Neural progenitor cell (in vitro differentiated cells): ENCODE data around the gene BPIFA2. TPM values are rescaled to one million over a fixed set of nuclear protein-coding genes. Genes with fewer than 3 reads are reported as not detected.

Experiments
- DNase-seq: peaks from one replicate; pipeline ENCODE4 v3.0.0-alpha.2; 2016; ENCODE audit warnings: low spot score
- H2AFZ ChIP-seq: fragments of 200-600 bp; sonication (generic); replicated peaks from 2 replicates; pipeline ENCODE4 v1.6.1; 2016; ENCODE audit warnings: antibody characterized with exemption
- H3F3A ChIP-seq: fragments of 200-600 bp; sonication (generic); 2 replicates; pipeline ENCODE4 v1.6.1; 2016; ENCODE audit warnings: antibody characterized with exemption, low read depth
- H3K27ac ChIP-seq: fragments of 200-600 bp; sonication (generic); 2 replicates; pipeline ENCODE4 v1.5.1; 2016; ENCODE audit warnings: mild to moderate bottlenecking
- H3K27me3 ChIP-seq: fragments of 200-600 bp; sonication (generic); 2 replicates; pipeline ENCODE4 v1.6.1; 2016; ENCODE audit warnings: mild to moderate bottlenecking, moderate library complexity
- H3K36me3 ChIP-seq: fragments of 200-600 bp; sonication (generic); 2 replicates; pipeline ENCODE4 v1.5.1; 2016
- H3K4me1 ChIP-seq: fragments of 200-600 bp; sonication (generic); 2 replicates; pipeline ENCODE4 v1.6.1; 2016; ENCODE audit warnings: mixed run types
- H3K4me2 ChIP-seq: fragments of 200-600 bp; sonication (generic); 2 replicates; pipeline ENCODE4 v1.6.1; 2016
- H3K4me3 ChIP-seq: fragments of 200-600 bp; sonication (generic); 2 replicates; pipeline ENCODE4 v1.5.1; 2016
- H3K79me2 ChIP-seq: fragments of 200-600 bp; sonication (generic); 2 replicates; pipeline ENCODE4 v1.6.1; 2016; ENCODE audit warnings: low read depth
- H3K9ac ChIP-seq: fragments of 200-600 bp; sonication (generic); 2 replicates; pipeline ENCODE4 v1.6.1; 2016
- H3K9me3 ChIP-seq: fragments of 200-600 bp; sonication (generic); 2 replicates; pipeline ENCODE4 v1.5.1; 2016; ENCODE audit warnings: low read depth
- H4K20me1 ChIP-seq: fragments of 200-600 bp; sonication (generic); 2 replicates; pipeline ENCODE4 v1.6.1; 2016; ENCODE audit warnings: low read depth
- H3K27ac Mint-ChIP-seq: 3 replicates; pipeline ENCODE4 v1.8.0; 2021; ENCODE audit warnings: mixed read lengths
- H3K27me3 Mint-ChIP-seq: 2 replicates; pipeline ENCODE4 v1.8.0; 2022; ENCODE audit warnings: low read depth, mild to moderate bottlenecking, inconsistent platforms, moderate library complexity, mixed read lengths; ENCODE audit not compliant: insufficient read depth
- H3K36me3 Mint-ChIP-seq: 3 replicates; pipeline ENCODE4 v1.8.0; 2021; ENCODE audit warnings: mixed read lengths
- H3K4me1 Mint-ChIP-seq: 3 replicates; pipeline ENCODE4 v1.8.0; 2021; ENCODE audit warnings: mixed read lengths
- H3K4me3 Mint-ChIP-seq: 3 replicates; pipeline ENCODE4 v1.8.0; 2021; ENCODE audit warnings: mild to moderate bottlenecking, moderate library complexity, mixed read lengths
- H3K9me3 Mint-ChIP-seq: 3 replicates; pipeline ENCODE4 v1.8.0; 2020; ENCODE audit warnings: mixed read lengths
- EZH2 ChIP-seq: fragments of 200-600 bp; sonication (generic); IDR thresholded peaks from 2 replicates; pipeline ENCODE4 v1.6.1; 2017; ENCODE audit warnings: antibody characterized with exemption, mild to moderate bottlenecking, moderate library complexity
- EZH2phosphoT487 ChIP-seq: fragments of 200-600 bp; sonication (generic); IDR thresholded peaks from 2 replicates; pipeline ENCODE4 v1.6.1; 2017; ENCODE audit warnings: antibody characterized with exemption
- total RNA-seq: library from RNA; depleted of rRNA; stranded (reverse); fragments of >200 nt; gene quantifications from 2 replicates; pipeline ENCODE4 v1.2.3, GENCODE V29; 2015; ENCODE audit warnings: low replicate concordance
- TF ChIP-seq, protein P1 (sequence below): fragments of 200-600 bp; sonication (generic); IDR thresholded peaks from 2 replicates; pipeline ENCODE4 v1.5.1; 2017; ENCODE audit warnings: antibody characterized with exemption, mild to moderate bottlenecking

Gene BPIFA2
- total RNA-seq, 1 donor from 2014 or later = not detected

DNA sequence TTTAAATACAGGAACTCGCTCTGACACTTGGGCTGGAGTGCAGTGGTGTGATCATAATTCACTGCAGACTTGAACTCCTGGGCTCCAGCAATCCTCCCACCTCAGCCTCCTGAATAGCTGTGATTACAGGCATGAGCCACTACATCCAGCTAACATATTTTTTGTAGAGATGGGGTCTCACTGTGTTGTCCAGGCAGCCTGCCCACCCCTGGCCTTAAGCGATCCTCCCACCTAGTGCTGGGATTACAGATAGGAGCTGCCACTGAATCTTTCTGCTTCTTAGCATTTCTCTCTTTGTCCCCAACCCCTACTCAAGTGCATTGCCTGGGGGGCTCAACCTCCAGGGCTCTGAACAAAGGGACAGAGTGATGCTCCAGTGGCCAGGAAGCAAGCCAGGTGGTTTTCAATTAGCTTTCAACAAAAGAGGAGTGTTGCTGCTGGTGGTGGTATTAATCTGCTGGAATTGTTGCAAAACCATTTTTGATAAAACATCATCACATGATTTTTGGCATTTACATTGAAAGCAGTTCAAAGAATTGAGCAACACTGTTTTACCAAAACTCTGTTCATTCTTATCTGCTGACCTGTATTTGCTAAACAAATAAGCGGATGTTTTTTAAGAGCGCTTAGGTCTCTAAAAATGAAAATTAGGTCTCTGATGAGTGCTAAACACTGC is 40.4 kb upstream of the BPIFA2 start:
- Histone ChIP-seq H3K9me3 (no peaks in the 10 kb centered on the region), H3K27me3 (no peaks in the 10 kb centered on the region), H3K9ac (no peak overlapping the region), H3F3A (peaks cover 5% of the 10 kb centered on the region), H3K4me1 (peaks cover 10% of the 10 kb centered on the region), H3K79me2 (no peaks in the 10 kb centered on the region), H4K20me1 (no peaks in the 10 kb centered on the region), H3K27ac (no peak overlapping the region), H3K4me3 (no peak overlapping the region), H3K36me3 (no peaks in the 10 kb centered on the region), H2AFZ (no peak overlapping the region), H3K4me2 (no peak overlapping the region)
- Mint-ChIP-seq H3K36me3 (no peaks in the 10 kb centered on the region), H3K4me1 (peaks cover 5% of the 10 kb centered on the region), H3K27me3 (peaks cover 8% of the 10 kb centered on the region), H3K27ac (no peak overlapping the region), H3K4me3 (no peak overlapping the region), H3K9me3 (no peaks in the 10 kb centered on the region)
- DNase-seq = peak; percentile 12
- TF ChIP-seq EZH2phosphoT487 = no peak
- TF ChIP-seq, protein P1, sequence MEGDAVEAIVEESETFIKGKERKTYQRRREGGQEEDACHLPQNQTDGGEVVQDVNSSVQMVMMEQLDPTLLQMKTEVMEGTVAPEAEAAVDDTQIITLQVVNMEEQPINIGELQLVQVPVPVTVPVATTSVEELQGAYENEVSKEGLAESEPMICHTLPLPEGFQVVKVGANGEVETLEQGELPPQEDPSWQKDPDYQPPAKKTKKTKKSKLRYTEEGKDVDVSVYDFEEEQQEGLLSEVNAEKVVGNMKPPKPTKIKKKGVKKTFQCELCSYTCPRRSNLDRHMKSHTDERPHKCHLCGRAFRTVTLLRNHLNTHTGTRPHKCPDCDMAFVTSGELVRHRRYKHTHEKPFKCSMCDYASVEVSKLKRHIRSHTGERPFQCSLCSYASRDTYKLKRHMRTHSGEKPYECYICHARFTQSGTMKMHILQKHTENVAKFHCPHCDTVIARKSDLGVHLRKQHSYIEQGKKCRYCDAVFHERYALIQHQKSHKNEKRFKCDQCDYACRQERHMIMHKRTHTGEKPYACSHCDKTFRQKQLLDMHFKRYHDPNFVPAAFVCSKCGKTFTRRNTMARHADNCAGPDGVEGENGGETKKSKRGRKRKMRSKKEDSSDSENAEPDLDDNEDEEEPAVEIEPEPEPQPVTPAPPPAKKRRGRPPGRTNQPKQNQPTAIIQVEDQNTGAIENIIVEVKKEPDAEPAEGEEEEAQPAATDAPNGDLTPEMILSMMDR = no peak

DNA sequence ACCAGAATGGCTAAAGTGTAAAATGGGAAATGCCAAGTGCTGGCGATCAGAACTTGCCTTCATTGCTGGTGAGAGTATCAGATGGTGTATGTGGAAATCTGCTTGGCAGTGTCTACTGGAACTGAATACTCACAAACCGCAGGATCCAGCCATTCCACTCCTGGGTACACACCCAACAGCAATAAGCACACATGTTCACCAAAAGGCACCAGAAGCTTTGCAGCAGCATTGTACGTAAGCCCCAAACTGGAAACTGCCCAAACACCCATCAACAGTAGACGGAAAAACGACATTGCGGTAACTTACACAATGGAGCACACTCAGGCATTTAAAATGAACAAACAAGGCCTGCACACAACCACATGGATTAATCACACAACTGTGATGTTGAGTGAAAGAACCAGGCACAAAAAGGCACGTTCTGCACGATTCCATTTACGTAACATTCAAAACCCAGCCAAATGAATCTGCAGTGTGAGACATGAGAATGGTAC is 37.3 kb upstream of the BPIFA2 start:
- no peaks in the 10 kb centered on the region for H3K36me3 Mint-ChIP-seq
- no peaks in the 10 kb centered on the region for H3K36me3 ChIP-seq
- H3K27me3 Mint-ChIP-seq = peaks cover under 1% of the 10 kb centered on the region
- no peak overlapping the region for H3K4me3 ChIP-seq
- no peaks in the 10 kb centered on the region for H3K79me2 ChIP-seq
- no peak overlapping the region for H3K9ac ChIP-seq
- no peak overlapping the region for H2AFZ ChIP-seq
- no peak overlapping the region for H3K4me3 Mint-ChIP-seq
- no peaks in the 10 kb centered on the region for H4K20me1 ChIP-seq
- H3K4me1 Mint-ChIP-seq = peaks cover 5% of the 10 kb centered on the region
- no peaks in the 10 kb centered on the region for H3K27me3 ChIP-seq
- H3K27ac Mint-ChIP-seq = no peak overlapping the region
- H3K4me2 ChIP-seq = no peak overlapping the region
- H3K4me1 ChIP-seq = peaks cover 15% of the 10 kb centered on the region
- no peak for TF ChIP-seq EZH2
- TF ChIP-seq, protein P1 = no peak
- TF ChIP-seq EZH2phosphoT487 = no peak
- H3F3A ChIP-seq = peaks cover 4% of the 10 kb centered on the region
- H3K9me3 Mint-ChIP-seq = no peaks in the 10 kb centered on the region
- no peak for DNase-seq
- no peak overlapping the region for H3K27ac ChIP-seq
- H3K9me3 ChIP-seq = no peaks in the 10 kb centered on the region

DNA sequence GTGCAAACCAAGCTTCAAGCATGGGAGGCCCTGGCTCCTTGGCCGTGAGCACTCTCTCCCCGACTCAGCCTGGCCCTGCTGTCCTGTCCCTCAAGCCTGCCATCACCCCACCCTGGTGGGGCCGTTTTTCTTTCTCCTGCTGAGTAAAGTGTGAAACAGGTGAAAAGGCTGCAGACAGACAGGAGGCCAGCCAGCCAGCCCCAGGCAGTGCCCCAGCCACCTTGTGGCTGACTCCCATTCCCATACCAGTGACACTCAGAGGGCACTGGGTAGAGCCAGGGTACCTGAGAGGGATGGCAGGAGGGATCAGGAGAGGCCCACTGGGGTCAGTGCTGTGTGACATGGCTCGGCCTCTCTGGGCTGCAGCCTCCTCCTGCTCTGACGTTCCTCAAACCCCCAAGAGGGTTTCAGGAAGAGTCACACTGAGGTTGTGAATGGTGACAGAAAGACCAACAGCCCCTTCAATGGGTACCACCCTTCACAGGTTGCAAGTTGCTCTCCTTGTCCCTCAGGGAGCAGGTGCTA is 35.9 kb upstream of the BPIFA2 start:
- Histone ChIP-seq H3K9ac (no peak overlapping the region), H3F3A (no peaks in the 10 kb centered on the region), H3K27me3 (no peaks in the 10 kb centered on the region), H3K27ac (no peak overlapping the region), H3K4me3 (no peak overlapping the region), H3K9me3 (no peaks in the 10 kb centered on the region), H3K4me2 (no peak overlapping the region), H3K36me3 (no peaks in the 10 kb centered on the region), H2AFZ (no peak overlapping the region), H3K4me1 (peaks cover 9% of the 10 kb centered on the region), H3K79me2 (no peaks in the 10 kb centered on the region), H4K20me1 (no peaks in the 10 kb centered on the region)
- Mint-ChIP-seq H3K4me3 (no peak overlapping the region), H3K36me3 (no peaks in the 10 kb centered on the region), H3K4me1 (peaks cover 2% of the 10 kb centered on the region), H3K27ac (no peak overlapping the region), H3K9me3 (no peaks in the 10 kb centered on the region), H3K27me3 (no peaks in the 10 kb centered on the region)
- DNase-seq = no peak
- TF ChIP-seq, protein P1 = no peak
- TF ChIP-seq EZH2phosphoT487 (no peak), EZH2 (no peak)
